Endothelial cell of umbilical vein (primary cell): ENCODE data around the gene CLTCL1. TPM values are rescaled to one million over a fixed set of nuclear protein-coding genes. Genes with fewer than 3 reads are reported as not detected.

ENCODE experiments used
- BruUV-seq: library from RNA; stranded (reverse); fragments of 400-500 nt; replicated peaks from 2 replicates; lab custom pipeline; 2021; lab: Mats Ljungman, UMichigan
- CTCF ChIA-PET: fragments of 300-600, 350-600 bp; sonication (Branson Sonifier 250); formaldehyde crosslinking; loops from one replicate; lab custom pipeline; 2021; ENCODE audit warnings: antibody characterized with exemption, inconsistent platforms; lab: Charles Lee
- POLR2A ChIA-PET: fragments of 300-600, 350-600 bp; sonication (Branson Sonifier 250); formaldehyde crosslinking; loops from one replicate; lab custom pipeline; 2021; ENCODE audit warnings: antibody characterized with exemption, inconsistent platforms; lab: Charles Lee
- DNase-seq: peaks from one replicate; pipeline ENCODE4 v3.0.0-alpha.2; 2011; ENCODE audit warnings: low read depth, low spot score
- FAIRE-seq: peaks from 2 replicates; lab custom pipeline; 2011; peaks lifted over from hg19 to GRCh38; lab: Jason Lieb, UNC
- H2AFZ ChIP-seq: 2 replicates; pipeline ENCODE4 v1.6.0; 2012; ENCODE audit warnings: low read depth, low read length, control low read depth, inconsistent platforms
- H3K27ac ChIP-seq: 2 replicates; pipeline ENCODE4 v1.5.1; 2011; ENCODE audit warnings: low read depth, mild to moderate bottlenecking, control low read depth, low read length, moderate library complexity; ENCODE audit not compliant: insufficient read depth
- H3K27me3 ChIP-seq, 2 experiments: 2 replicates each; pipeline versions ENCODE4 v1.6.0 to v1.6.1; 2011; ENCODE audit warnings: low read length in 2 of 2, mixed read lengths in 1 of 2; ENCODE audit not compliant: control insufficient read depth in 2 of 2, insufficient read depth in 2 of 2
- H3K36me3 ChIP-seq, 2 experiments: 2 replicates in 1 of 2; 3 replicates in 1 of 2; pipeline ENCODE4 v1.5.1; 2011; ENCODE audit warnings: low read length in 2 of 2, mild to moderate bottlenecking in 1 of 2, moderate library complexity in 1 of 2; ENCODE audit not compliant: control insufficient read depth in 2 of 2, insufficient read depth in 2 of 2; ENCODE audit errors: extremely low read depth in 1 of 2
- H3K4me1 ChIP-seq: 3 replicates; pipeline ENCODE4 v1.5.1; 2011; ENCODE audit warnings: mild to moderate bottlenecking, low read length; ENCODE audit not compliant: control insufficient read depth, insufficient read depth; ENCODE audit errors: extremely low read depth
- H3K4me2 ChIP-seq: 2 replicates; pipeline ENCODE4 v1.6.1; 2011; ENCODE audit warnings: low read length, control low read depth, mixed read lengths; ENCODE audit not compliant: insufficient read depth
- H3K4me3 ChIP-seq, 3 experiments: fragments of 200-600 bp in 1 of 3; sonication (generic), shearing (Covaris generic) in 1 of 3; replicated peaks in 1 of 3; 2 replicates each; pipeline ENCODE4 v1.5.1; 2011 to 2016; ENCODE audit warnings: control low read depth in 3 of 3, low read length in 3 of 3, mild to moderate bottlenecking in 2 of 3, inconsistent platforms in 1 of 3, low read depth in 1 of 3, moderate library complexity in 1 of 3; ENCODE audit not compliant: insufficient read depth in 1 of 3
- H3K79me2 ChIP-seq: 2 replicates; pipeline ENCODE4 v1.6.0; 2012; ENCODE audit warnings: low read length, inconsistent platforms; ENCODE audit not compliant: control insufficient read depth, insufficient read depth
- H3K9ac ChIP-seq: replicated peaks from 2 replicates; pipeline ENCODE3; 2011; ENCODE audit warnings: low read length, control low read depth; ENCODE audit not compliant: insufficient read depth; ENCODE audit errors: extremely low read depth
- H3K9me1 ChIP-seq: replicated peaks from 3 replicates; pipeline ENCODE4 v1.6.0; 2011; ENCODE audit warnings: mild to moderate bottlenecking, low read length; ENCODE audit not compliant: control insufficient read depth, insufficient read depth; ENCODE audit errors: extremely low read depth
- H3K9me3 ChIP-seq: replicated peaks from 2 replicates; pipeline ENCODE4 v1.5.1; 2012; ENCODE audit warnings: low read length, inconsistent platforms; ENCODE audit not compliant: control insufficient read depth, insufficient read depth
- H4K20me1 ChIP-seq: replicated peaks from 2 replicates; pipeline ENCODE3; 2011; ENCODE audit warnings: mild to moderate bottlenecking, low read length; ENCODE audit not compliant: control insufficient read depth, insufficient read depth; ENCODE audit errors: extremely low read depth
- CTCF ChIP-seq, 2 donors: IDR thresholded peaks; 1 replicate in 1 of 2; 2 replicates in 1 of 2; pipeline ENCODE4 v1.5.1; 2011; ENCODE audit warnings: low read length in 2 of 2, mild to moderate bottlenecking in 2 of 2, moderate library complexity in 2 of 2, control low read depth in 1 of 2, inconsistent platforms in 1 of 2, low read depth in 1 of 2; ENCODE audit not compliant: insufficient read depth in 1 of 2; ENCODE audit errors: extremely low read depth in 1 of 2
- EZH2 ChIP-seq: IDR thresholded peaks from 2 replicates; pipeline ENCODE4 v1.6.1; 2012; ENCODE audit warnings: borderline replicate concordance, low read depth, mild to moderate bottlenecking, moderate library complexity, low read length, inconsistent platforms; ENCODE audit not compliant: severe bottlenecking
- FOS ChIP-seq: IDR thresholded peaks from 2 replicates; pipeline ENCODE4 v1.6.1; 2011; ENCODE audit warnings: mild to moderate bottlenecking, low read length, moderate library complexity, borderline replicate concordance; ENCODE audit not compliant: insufficient read depth
- GATA2 ChIP-seq: IDR thresholded peaks from 2 replicates; pipeline ENCODE4 v1.7.0; 2011; ENCODE audit warnings: low read depth, mild to moderate bottlenecking, moderate library complexity, mixed read lengths, low read length; ENCODE audit not compliant: insufficient read length, insufficient read depth
- MAX ChIP-seq: IDR thresholded peaks from 2 replicates; pipeline ENCODE4 v1.6.1; 2011; ENCODE audit not compliant: insufficient read depth, insufficient read length
- MYC ChIP-seq: IDR thresholded peaks from one replicate; pipeline ENCODE4 v1.6.1; 2011; ENCODE audit warnings: mild to moderate bottlenecking, low read depth, low read length
- POLR2AphosphoS5 ChIP-seq: IDR thresholded peaks from 2 replicates; pipeline ENCODE4 v1.6.1; 2012; ENCODE audit warnings: low read depth, mild to moderate bottlenecking, control low read depth, low read length, moderate library complexity; ENCODE audit not compliant: insufficient read depth
- dilution Hi-C: fragments of 300-500 bp; cut with MboI; formaldehyde crosslinking; loops from one replicate; pipeline ENCODE4 v1.15.0; 2019; ENCODE audit warnings: low sequenced_read_pairs; ENCODE audit not compliant: extremely low pct_ligation_motif_present
- intact Hi-C: fragments of 100-400 bp; cut with micrococcal nuclease; formaldehyde crosslinking; loops from one replicate; pipeline ENCODE4 v1.10.0; 2022
- polyA plus RNA-seq, 4 experiments: library from polyadenylated mRNA; depleted of rRNA in 3 of 4; stranded (reverse) in 3 of 4; unstranded in 1 of 4; fragments of >200 nt; gene quantifications; 2 replicates each; pipeline versions ENCODE4 v1.2.1 to v1.2.3, GENCODE V29; 2011 to 2012; ENCODE audit warnings: missing spikeins in 1 of 4
- total RNA-seq: library from RNA; stranded (reverse); gene quantifications from 2 replicates; pipeline ENCODE4 v1.2.3, GENCODE V29; 2021

The CLTCL1 gene
- total and polyA plus RNA-seq, 2 donors (not counting 3 experiments of a cell fraction or from before 2014, with no cell fraction given): 5.0 to 6.2 TPM

- no TSS peak for BruUV-seq
- FAIRE-seq: no peak
- no peaks in the 10 kb centered on the region for H3K79me2 ChIP-seq
- CTCF ChIA-PET: interaction anchor here (1.3 kb wide), 1 partner anchor 61 kb away, joined by 3 read pairs; no protein-coding TSS in a partner anchor
- H3K4me3 ChIP-seq: no peak overlapping the region
- POLR2A ChIA-PET: no interaction called here
- intact Hi-C loops: no loop called here
- dilution Hi-C loops: no loop called here
- no peaks in the 10 kb centered on the region for H3K9me1 ChIP-seq
- no peak for DNase-seq
- no peak overlapping the region for H2AFZ ChIP-seq
- H3K27me3 ChIP-seq: no peaks in the 10 kb centered on the region
- H3K4me1 ChIP-seq: no peaks in the 10 kb centered on the region
- TF ChIP-seq MAX (no peak), GATA2 (no peak), FOS (no peak), POLR2AphosphoS5 (no peak), MYC (no peak), EZH2 (no peak), CTCF (IDR thresholded peaks at IDR 0.05; ENCODE audit: extremely low read depth in 1 of 2, insufficient read depth in 1 of 2, low read depth in 1 of 2, low read length in 2 of 2) (no peak)
- H3K4me2 ChIP-seq: no peak overlapping the region
- H3K36me3 ChIP-seq: no peaks in the 10 kb centered on the region
- no peak overlapping the region for H3K9ac ChIP-seq
- H4K20me1 ChIP-seq: no peaks in the 10 kb centered on the region
- no peak overlapping the region for H3K27ac ChIP-seq
- no peaks in the 10 kb centered on the region for H3K9me3 ChIP-seq
Observed at GRCh38 chr22:19240813-19241592, 50.5 kb downstream of the CLTCL1 start.
